IPS-11a (cell line): ENCODE measurements around the gene PDLIM5.
"Not testable (repeated sequence)": the region's sequence is repeated elsewhere in the genome, so short reads cannot be mapped to it uniquely, and the experiment has no call there.

Experiments used
- H3K4me3 ChIP-seq: one replicate; pipeline ENCODE4 v1.5.1; 2013; ENCODE audit warnings: low read depth, low read length, control low read depth

Gene PDLIM5

DNA sequence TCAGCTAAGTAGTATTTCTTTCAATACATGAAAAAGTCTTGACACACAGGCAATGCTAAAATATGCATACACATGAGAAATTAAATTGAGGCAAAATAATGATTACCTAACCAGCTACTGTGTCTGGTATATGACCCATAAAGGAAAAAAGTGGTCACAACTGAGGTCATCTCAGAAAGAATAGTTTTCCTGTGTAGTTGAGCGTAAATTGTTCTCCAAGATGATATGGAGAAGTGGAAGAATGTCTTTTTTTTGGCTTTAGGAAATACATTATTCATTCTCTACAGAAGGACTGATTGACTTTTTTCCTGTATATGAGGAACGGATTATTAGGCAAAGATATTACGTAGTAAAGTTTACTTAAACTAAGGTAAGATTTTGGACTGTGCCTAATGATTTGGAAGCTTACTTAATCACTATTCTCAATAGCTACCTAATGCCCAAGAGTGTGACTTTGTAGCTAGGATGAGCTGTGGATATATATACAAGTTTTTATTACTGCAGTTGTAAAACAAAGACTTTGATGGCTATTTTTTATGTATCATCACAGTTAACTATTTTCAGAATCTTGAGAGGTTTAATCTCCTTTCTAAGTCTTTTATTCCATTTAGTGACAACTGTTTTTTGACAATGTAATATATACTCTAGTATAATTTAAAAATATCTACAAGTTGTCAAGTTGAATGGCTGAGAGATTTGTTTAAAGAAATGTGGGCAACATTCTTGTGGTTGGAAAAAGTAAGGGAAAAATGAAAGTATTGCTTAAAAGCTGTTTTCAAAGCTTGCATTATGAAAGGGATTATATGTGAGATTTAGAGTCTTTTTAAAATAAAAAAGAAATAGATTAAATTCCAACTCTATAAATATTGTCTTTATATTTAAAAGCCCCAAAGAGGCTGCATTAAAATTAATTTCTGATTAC, 100.2 kb downstream of the PDLIM5 start:
- H3K4me3 ChIP-seq: no peak overlapping the region

GRCh38 chr4:94556047-94556446, 104.3 kb downstream of the PDLIM5 start:
- not testable (repeated sequence) for H3K4me3 ChIP-seq

GRCh38 chr4:94557632-94558031, 105.9 kb downstream of the PDLIM5 start:
- H3K4me3 ChIP-seq: not testable (repeated sequence)

DNA sequence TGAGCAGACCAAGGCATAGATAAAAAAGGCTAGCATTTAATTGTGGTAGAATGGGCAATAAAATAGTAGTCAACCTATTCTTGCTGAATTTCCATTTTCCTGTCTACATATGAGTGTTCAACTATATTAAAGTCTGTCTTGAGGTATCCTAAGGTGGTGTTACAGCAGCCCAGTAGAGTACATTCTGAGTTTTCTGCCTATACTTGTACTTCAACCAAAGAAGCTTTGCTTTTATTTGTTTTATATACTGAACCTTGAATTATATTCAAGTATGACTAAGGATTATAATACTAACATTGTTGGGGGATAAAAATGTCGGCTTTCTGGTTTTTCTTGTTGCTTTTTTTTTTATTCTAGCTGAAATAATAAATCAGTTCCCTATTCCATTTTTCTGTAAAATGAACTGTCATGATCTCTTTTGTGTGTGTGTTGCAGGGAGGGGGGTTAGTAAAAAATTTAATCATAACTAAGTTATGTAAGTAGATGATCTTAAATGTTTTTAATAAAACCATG, 106.7 kb downstream of the PDLIM5 start:
- H3K4me3 ChIP-seq: no peak overlapping the region

DNA sequence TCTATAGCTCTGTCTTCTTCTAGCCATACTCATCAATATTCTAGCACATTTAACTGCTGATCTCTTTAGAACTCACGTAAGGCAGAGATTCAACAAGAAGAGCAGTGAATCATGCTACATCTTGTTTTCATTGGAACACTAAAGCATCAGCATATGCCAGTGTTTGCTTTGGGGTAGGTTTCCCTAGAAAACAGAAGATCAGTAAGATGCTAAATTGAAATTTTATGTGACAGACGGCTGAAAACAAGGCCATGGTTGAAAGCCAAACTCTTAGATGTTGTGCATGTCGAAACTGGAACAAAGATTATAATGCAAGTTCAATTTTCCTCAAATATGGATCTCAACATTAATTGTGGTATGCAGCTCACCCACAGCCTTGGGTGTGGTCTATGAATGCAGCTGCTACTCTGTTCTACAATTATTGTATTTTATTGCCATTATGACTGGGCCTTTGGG, 107.6 kb downstream of the PDLIM5 start:
- no peak overlapping the region for H3K4me3 ChIP-seq

GRCh38 chr4:94561249-94562024, 109.7 kb downstream of the PDLIM5 start:
- no peak overlapping the region for H3K4me3 ChIP-seq

DNA sequence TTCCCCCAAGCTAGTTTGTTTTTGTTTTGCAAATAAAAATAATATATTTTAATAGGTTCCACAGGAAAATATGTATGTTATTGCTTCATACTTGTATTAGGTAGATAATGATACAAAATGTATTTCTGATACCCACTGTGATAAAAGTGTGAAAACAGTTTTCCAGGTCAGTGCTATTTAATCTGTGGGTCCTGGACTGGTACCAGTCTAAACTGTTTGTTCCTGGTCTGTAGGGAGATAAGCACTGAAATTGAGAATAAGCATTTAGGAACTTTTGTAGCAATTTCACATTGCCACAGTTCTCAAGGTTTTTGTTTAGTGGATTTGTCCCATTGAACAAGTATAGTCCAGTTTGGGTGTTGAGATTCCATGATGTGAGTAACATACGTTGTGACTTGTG, 110.5 kb downstream of the PDLIM5 start:
- no peak overlapping the region for H3K4me3 ChIP-seq

GRCh38 chr4:94564252-94564651, 112.5 kb downstream of the PDLIM5 start:
- no peak overlapping the region for H3K4me3 ChIP-seq

- no peak overlapping the region for H3K4me3 ChIP-seq
These were observed 114.7 kb downstream of the PDLIM5 start for GRCh38 chr4:94566420-94566819.

- no peak overlapping the region for H3K4me3 ChIP-seq
These were observed 116.1 kb downstream of the PDLIM5 start for GRCh38 chr4:94567811-94568210.

- H3K4me3 ChIP-seq: no peak overlapping the region
These were observed 118.8 kb downstream of the PDLIM5 start for GRCh38 chr4:94570558-94570957.

- H3K4me3 ChIP-seq: no peak overlapping the region
These were observed 119.6 kb downstream of the PDLIM5 start for GRCh38 chr4:94571298-94571697.

GRCh38 chr4:94571715-94572114, 120.0 kb downstream of the PDLIM5 start:
- H3K4me3 ChIP-seq: no peak overlapping the region

GRCh38 chr4:94574050-94574449, 122.3 kb downstream of the PDLIM5 start:
- H3K4me3 ChIP-seq: no peak overlapping the region

- no peak overlapping the region for H3K4me3 ChIP-seq
These were observed 122.9 kb downstream of the PDLIM5 start for GRCh38 chr4:94574616-94575015.

GRCh38 chr4:94575652-94576051, 123.9 kb downstream of the PDLIM5 start:
- H3K4me3 ChIP-seq: no peak overlapping the region

GRCh38 chr4:94576210-94576609, 124.5 kb downstream of the PDLIM5 start:
- no peak overlapping the region for H3K4me3 ChIP-seq

DNA sequence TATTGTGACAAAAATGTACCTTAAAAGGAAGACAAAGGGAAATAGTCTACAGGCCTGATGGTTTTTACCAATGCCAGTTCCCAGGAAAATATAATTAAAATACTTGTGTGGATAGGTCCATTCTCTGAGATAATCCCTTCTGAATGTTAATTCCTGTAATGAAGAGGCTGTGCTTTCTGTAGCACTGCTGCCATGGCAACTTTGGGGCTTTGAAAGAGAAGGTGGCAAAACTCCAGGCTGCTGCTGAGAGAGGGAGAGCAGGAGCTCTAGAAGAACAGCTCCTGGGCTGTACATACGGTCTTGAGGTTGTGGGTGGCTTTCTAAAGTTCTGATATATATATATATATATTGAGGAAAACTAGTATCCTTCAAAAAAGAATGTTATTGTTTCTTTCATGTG, 125.4 kb downstream of the PDLIM5 start:
- no peak overlapping the region for H3K4me3 ChIP-seq

GRCh38 chr4:94578195-94578594, 126.5 kb downstream of the PDLIM5 start:
- H3K4me3 ChIP-seq: no peak overlapping the region

DNA sequence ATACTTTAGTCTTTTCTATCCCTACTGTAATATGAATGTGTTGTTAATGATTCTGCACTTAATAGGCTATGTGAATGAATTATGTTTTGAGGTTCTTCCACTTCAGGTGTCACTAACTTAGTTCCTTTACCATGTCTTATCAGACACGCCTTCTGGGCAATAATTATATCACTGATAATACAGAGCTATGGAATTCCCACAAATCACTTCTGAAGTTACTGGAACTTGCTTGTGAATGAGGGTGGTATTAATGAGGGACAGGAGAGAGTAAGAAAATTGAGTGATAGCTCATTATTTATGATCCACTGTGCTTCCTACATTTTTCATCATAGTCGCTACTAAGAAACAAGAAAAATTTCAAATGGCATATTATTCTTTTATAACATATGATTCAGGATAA, 130.0 kb downstream of the PDLIM5 start:
- no peak overlapping the region for H3K4me3 ChIP-seq

GRCh38 chr4:94582517-94582916, 130.8 kb downstream of the PDLIM5 start:
- no peak overlapping the region for H3K4me3 ChIP-seq
